Muscle of back (tissue), 11 donors: ENCODE measurements around the gene FBXO48. TPM values are rescaled to one million over a fixed set of nuclear protein-coding genes. Genes with fewer than 3 reads are reported as not detected.
A peak's percentile ranks its signal among the peaks of the same experiment; 100 is the strongest.
"Not testable (repeated sequence)": the region's sequence is repeated elsewhere in the genome, so short reads cannot be mapped to it uniquely, and the experiment has no call there.

Experiments
- DNase-seq, 3 donors: peaks; one replicate each; pipeline versions ENCODE4 v3.0.0 to v3.0.0-alpha.2; 2013
- polyA plus RNA-seq, 10 donors: library from polyadenylated mRNA; unstranded; fragments of 120-200 nt; gene quantifications; one replicate each; pipeline ENCODE4 v1.2.1, GENCODE V29; 2013; ENCODE audit not compliant: insufficient read length in 10 of 10

The FBXO48 gene
- polyA plus RNA-seq, 10 donors, result 1.0 to 2.4 (median 1.6) TPM

DNA sequence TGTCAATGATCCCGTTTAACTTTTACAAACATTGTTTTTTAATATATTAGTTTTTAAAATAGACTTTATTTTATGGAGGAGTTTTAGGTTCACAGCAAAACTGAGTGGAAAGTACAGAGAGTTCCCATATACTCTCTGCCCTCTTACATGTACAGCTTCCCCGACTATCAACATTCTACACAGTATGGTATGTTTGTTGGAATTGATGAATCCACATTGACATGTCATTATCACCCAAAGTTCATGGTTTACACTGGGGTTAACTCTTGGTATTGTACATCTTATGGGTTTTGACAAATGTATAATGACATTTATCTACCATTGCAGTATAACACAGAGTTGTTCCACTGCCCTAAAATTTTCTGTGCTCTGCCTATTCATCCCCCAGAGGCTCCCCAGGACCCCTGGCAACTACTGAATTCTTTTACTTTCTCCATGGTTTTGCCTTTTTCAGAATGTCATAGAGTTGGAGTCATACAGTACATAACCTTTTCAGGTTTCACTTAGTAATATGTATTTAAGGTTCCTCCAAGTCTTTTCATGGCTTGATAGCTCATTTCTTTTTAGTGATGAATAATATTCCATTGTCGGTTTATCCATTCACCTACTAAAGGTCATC, 5.8 kb upstream of the FBXO48 start:
- DNase-seq, result no peak

GRCh38 chr2:68471385-68471784, 4.3 kb upstream of the FBXO48 start:
- DNase-seq, result no peak

GRCh38 chr2:68469935-68470334, 2.8 kb upstream of the FBXO48 start:
- no peak for DNase-seq

DNA sequence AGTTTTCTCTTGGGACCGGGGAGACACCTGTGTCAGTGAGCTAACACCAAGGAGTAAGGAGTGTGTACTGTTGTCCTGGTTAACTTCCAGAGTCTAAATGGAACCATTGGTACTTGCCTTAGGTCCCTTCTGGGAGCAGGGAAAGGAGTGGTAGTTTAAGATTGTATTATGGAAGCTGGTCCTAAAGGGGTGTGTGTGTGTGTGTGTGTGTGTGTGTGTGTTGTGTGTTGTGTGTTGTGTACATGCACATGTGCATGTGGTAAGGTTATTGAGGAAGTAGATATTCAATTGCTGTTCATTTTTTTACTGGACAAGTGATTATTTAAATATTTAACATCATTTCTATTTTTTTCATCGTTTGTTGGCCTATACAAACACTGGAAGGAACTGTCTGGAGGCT, 1.7 kb upstream of the FBXO48 start:
- DNase-seq, result no peak

DNA sequence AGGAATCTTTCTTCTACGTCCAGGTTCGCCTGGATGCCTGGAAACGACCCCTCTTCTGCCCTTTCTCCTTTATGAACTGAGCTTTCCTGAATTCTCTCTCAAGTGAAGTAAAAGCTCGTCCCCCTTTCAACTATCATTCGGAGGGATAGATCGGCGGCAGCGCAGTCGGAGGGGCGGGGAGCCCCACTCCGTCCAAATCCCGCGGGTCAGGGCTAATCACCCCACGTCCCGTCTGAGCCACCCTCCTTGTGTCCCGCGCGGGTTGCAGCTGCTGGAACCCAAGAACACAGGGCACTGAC, 367 bp downstream of the FBXO48 start:
- DNase-seq, result no peak

DNA sequence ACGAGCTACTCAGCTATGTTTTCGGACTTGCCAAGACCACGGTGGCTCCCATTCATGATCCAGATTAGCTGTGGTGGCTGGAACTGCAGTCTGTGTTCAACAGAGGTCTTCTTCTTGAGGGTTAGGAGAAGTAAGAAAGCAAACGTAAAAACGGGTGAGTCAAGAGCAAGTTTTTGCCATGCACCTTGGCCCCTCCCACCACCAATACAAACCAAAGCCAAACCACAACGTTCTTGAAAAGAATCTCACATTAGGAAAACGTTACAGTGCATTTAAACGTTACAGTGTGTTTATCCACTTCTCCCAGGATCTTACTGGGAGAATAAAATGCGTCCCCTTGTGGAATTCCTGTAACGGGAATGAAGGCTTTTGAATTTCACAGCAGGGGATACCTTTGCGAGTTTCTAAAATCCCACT, 725 bp downstream of the FBXO48 start:
- DNase-seq, result peak in 2 of 3 donors; percentile 16 to 29

DNA sequence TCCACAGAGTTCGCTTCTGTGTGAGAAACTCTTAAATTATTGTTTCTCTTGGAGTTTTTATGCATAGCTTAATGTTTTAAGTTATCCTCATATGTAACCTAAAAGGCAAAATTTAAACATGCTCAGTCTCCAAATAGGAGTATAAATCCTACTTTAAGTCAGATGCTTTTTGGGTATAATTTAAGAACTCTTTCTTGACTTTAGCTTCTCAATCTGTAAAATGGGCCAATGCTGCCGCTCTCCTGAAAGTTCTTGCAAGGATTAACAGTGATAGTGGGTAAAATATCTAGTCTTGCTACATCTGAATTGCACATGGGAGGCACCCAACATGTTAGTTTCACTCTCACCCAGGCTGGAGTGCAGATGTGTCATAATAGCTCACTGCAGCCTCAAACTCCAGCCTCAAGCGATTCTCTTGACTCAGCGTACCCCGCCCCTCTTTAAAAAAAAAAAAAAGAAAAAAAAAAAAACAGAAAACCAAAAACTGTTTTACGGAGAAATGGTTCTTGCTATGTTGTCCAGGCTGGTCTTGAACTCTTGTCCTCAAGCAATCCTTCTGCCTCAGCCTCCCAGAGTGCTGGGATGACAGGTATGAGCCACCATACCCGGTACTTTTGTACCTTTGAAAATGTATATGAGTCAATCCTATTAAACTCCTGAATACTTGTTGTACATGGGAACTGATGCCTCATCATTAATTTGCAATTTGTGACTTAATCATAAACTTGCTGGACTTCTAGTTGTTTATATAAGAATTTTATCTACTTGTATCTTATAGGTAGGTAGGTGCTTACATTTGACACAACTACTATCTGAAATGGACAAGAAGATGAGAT, 1.8 kb downstream of the FBXO48 start:
- DNase-seq, result no peak

DNA sequence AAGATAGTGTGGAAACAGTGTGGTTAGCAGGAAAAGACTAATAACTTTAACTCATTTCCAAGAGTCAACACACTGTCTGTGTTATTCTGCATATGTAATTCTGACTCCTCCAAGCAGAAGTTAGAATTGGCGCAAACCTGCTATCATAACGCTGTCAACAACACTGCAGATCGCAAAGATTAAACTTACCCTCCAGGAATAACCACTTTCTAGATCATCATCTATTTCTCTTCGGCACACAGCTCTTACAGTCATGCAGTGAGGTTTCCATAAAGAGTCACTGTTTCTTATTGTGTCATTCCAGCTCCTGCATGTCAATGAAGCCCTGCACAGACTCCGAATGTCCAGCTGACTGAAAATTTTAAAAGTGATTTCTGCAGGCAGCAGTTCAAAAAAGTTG, 2.4 kb downstream of the FBXO48 start:
- DNase-seq, result no peak

DNA sequence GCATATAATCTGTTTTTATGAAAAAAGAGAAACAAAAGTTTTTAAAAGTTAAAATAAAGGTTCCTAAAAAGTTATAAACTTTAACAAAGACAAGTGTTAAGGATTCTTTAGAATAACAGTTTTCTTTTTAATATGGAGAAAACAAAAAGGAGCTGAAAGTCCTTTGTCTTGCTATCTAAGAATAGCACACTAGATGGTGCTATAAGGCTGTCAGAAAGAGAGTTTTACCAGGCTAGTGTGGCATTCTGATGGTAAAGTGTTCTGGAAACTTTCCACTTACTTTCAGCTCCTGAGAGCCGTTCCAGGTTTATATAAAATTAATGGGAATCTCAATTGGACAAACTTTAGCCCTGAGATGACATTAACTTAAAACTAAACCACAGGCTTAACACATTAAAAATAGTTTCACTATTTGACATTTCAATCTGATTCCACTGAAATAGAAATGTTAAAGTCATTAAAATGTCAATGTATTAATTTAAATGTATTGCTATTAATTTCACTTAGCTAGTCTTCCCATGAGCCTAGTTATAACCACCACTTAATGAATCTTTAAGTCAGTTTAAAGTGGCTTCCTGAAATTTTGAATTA, 3.7 kb downstream of the FBXO48 start:
- peak; percentile 41 to 55 (median 44) for DNase-seq

DNA sequence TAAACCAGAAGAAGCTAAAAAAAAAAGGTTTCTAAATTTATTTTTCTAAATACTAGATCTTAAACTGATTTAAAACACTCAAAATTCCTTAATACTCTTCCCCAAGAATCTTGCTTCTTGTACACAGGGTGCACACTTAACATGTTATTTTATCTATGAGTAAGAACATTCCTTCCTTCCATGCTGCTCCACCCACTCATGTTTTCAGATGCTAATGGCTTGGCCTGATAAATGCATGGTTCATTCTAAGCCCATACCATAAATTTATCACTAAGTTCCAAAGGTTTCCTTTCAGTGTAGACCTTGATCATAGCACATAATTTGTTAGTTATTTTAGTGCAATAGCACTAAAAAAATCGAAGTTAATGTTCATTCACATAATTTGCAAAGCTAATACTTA, 8.1 kb downstream of the FBXO48 start:
- no peak for DNase-seq

DNA sequence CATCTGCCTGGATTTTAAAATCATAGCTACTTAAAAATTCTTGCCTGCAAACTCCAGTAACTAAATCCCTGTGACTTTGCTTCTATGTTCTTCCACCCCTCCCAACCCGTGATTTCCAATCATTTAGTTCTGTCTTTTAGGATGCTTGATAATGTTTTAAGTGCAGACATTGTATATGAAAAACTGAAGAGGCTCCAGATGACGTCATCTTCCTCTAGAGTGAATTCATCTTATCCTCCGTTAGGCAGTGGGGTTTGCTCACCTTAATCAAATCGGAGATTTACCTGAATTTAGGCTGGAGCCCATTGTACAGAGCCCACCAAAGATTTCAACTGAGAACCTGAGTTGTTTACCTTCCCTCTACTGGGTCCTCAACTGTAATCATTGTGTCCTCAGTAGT, 10.9 kb downstream of the FBXO48 start:
- no peak for DNase-seq

GRCh38 chr2:68454719-68455118, 12.4 kb downstream of the FBXO48 start:
- DNase-seq, result no peak

GRCh38 chr2:68453761-68454360, 13.2 kb downstream of the FBXO48 start:
- DNase-seq, result no peak

GRCh38 chr2:68452158-68452900, 14.8 kb downstream of the FBXO48 start:
- DNase-seq, result no peak

- no peak for DNase-seq
Observed at GRCh38 chr2:68448671-68449653, 18.1 kb downstream of the FBXO48 start.

- DNase-seq, result no peak
Observed at GRCh38 chr2:68447118-68447517, 20.0 kb downstream of the FBXO48 start.

DNA sequence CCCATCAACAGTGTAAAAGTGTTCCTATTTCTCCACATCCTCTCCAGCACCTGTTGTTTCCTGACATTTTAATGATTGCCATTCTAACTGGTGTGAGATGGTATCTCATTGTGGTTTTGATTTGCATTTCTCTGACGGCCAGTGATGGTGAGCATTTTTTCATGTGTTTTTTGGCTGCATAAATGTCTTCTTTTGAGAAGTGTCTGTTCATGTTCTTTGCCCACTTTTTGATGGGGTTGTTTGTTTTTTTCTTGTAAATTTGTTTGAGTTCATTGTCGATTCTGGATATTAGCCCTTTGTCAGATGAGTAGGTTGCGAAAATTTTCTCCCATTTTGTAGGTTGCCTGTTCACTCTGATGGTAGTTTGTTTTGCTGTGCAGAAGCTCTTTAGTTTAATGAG, 20.7 kb downstream of the FBXO48 start:
- DNase-seq, result not testable (repeated sequence)

- no peak for DNase-seq
Observed at GRCh38 chr2:68441994-68442322, 25.1 kb downstream of the FBXO48 start.

DNA sequence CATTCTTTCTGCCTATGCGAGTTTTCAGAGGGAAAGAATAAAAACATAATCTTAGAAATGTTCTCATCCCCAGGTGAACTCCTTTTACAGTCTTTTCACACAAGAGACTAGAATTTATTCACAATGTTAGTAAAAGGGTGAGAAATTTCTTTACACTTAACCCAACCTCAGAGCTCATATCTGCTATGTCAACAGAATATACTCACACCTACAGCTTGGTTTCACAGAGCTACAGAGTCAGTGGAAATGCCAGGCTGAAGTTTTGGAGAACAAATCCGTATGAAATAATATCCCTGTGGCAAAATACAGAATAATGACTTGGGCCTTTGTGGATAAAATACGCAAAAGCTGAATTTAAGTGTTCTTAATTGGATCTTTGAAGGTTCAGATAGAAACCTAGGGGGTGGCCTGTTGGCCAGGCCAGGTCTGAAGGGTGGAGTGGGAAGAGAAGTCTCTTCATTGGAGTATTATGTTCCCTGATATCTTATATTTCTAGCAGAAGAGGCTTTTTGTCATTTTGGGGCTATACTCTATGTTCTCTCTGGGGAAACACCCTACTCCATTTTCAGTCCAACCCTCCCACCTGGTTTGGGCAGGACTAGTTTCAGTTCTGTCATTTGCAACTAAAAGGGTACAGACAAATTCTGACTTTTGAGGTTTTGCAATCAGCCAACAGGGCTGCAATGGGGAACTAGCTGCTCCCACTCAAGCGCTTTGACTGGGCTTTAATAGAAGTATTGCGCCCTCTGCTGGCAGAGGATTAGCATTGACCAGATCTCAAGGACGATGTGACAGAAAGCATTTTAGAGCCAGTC, 25.7 kb downstream of the FBXO48 start:
- peak; percentile 81 to 91 (median 88) for DNase-seq
